BJ (cell line): ENCODE data around the gene ENOX1. TPM values are rescaled to one million over a fixed set of nuclear protein-coding genes. Genes with fewer than 3 reads are reported as not detected.

Source experiments
- CTCF ChIA-PET: fragments of 350-600 bp; formaldehyde crosslinking; extraction: SDS; loops from one replicate; lab custom pipeline; 2021; ENCODE audit warnings: antibody characterized with exemption, inconsistent platforms; lab: Yijun Ruan, JAX
- POLR2A ChIA-PET: fragments of 300-600 bp; sonication (Branson Sonifier 250); formaldehyde crosslinking; extraction: SDS; loops from one replicate; lab custom pipeline; 2021; ENCODE audit warnings: antibody characterized with exemption; lab: Charles Lee
- DNase-seq: peaks from one replicate; pipeline ENCODE4 v3.0.0-alpha.2; 2011; ENCODE audit warnings: low read depth
- H3K27me3 ChIP-seq: 2 replicates; pipeline ENCODE4 v1.6.0; 2011; ENCODE audit warnings: low read length; ENCODE audit not compliant: control insufficient read depth, insufficient read depth
- H3K36me3 ChIP-seq: 2 replicates; pipeline ENCODE4 v1.5.1; 2011; ENCODE audit warnings: low read length; ENCODE audit not compliant: control insufficient read depth, insufficient read depth
- H3K4me3 ChIP-seq: 2 replicates; pipeline ENCODE4 v1.5.1; 2011; ENCODE audit warnings: low read depth, mild to moderate bottlenecking, control low read depth, low read length
- CTCF ChIP-seq: IDR thresholded peaks from 2 replicates; pipeline ENCODE4 v1.5.1; 2011; ENCODE audit warnings: low read depth, mild to moderate bottlenecking, control low read depth, inconsistent platforms, low read length, moderate library complexity; ENCODE audit not compliant: insufficient read depth
- polyA plus RNA-seq: library from polyadenylated mRNA; depleted of rRNA; stranded (reverse); fragments of >200 nt; gene quantifications from 2 replicates; pipeline ENCODE4 v1.2.3, GENCODE V29; 2011

The ENOX1 gene
- polyA plus RNA-seq, 1 experiment: 2.1 TPM

- ChIA-PET CTCF (no interaction called here), POLR2A (no interaction called here)
These were observed 500.7 kb downstream of the ENOX1 start for GRCh38 chr13:43285933-43286597.

GRCh38 chr13:43284162-43284561, 502.6 kb downstream of the ENOX1 start:
- H3K36me3 ChIP-seq: no peaks in the 10 kb centered on the region
- ChIA-PET CTCF (interaction anchor here (0.6 to 1.3 kb wide), 3 partner anchors 15 to 198 kb away, joined by 3 to 4 read pairs (median 3); no protein-coding TSS in a partner anchor), POLR2A (no interaction called here)
- H3K4me3 ChIP-seq: no peak overlapping the region
- H3K27me3 ChIP-seq: no peaks in the 10 kb centered on the region
- no peak for DNase-seq
- TF ChIP-seq CTCF: no peak

More at GRCh38 chr13:43285933-43286597, 500.7 kb downstream of the ENOX1 start:
- Histone ChIP-seq H3K4me3 (no peak overlapping the region), H3K27me3 (no peaks in the 10 kb centered on the region), H3K36me3 (no peaks in the 10 kb centered on the region)
- no peak for DNase-seq
- no peak for TF ChIP-seq CTCF

- no peak for DNase-seq
These were observed 507.1 kb downstream of the ENOX1 start for GRCh38 chr13:43279696-43280095.

GRCh38 chr13:43278127-43278526, 508.6 kb downstream of the ENOX1 start:
- TF ChIP-seq CTCF: no peak
- H3K4me3 ChIP-seq: no peak overlapping the region
- no peak for DNase-seq
- ChIA-PET CTCF (no interaction called here), POLR2A (no interaction called here)
- no peaks in the 10 kb centered on the region for H3K27me3 ChIP-seq
- H3K36me3 ChIP-seq: no peaks in the 10 kb centered on the region

More at GRCh38 chr13:43279696-43280095, 507.1 kb downstream of the ENOX1 start:
- POLR2A ChIA-PET: no interaction called here
- no peak for TF ChIP-seq CTCF
- Histone ChIP-seq H3K4me3 (no peak overlapping the region), H3K36me3 (no peaks in the 10 kb centered on the region), H3K27me3 (no peaks in the 10 kb centered on the region)
- CTCF ChIA-PET: no interaction called here

- no peak overlapping the region for H3K4me3 ChIP-seq
- H3K27me3 ChIP-seq: no peaks in the 10 kb centered on the region
- CTCF ChIA-PET: no interaction called here
- TF ChIP-seq CTCF: no peak
- DNase-seq: no peak
- POLR2A ChIA-PET: no interaction called here
- no peaks in the 10 kb centered on the region for H3K36me3 ChIP-seq
These were observed 509.6 kb downstream of the ENOX1 start for GRCh38 chr13:43277142-43277541.
